ENCODE results near the gene DEPP1.
A peak's percentile ranks its signal among the peaks of the same experiment; 100 is the strongest.

Gene DEPP1

DNA sequence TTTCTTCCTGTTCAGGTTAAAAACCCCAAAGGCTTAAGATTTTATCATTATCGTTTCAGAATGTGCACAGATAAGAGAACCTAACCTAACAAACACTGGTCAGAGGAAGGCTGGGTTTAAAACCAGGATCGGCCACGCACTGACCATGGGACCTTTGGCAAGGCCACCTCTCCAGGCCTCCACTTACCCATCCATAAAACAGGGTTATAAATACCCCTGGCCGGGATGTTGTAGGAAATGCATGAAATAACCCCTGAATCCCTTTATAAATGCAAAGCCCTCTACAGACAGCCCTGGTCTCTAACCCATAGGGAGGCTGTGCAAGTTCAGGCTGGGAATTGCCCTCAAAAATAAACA, 418 bp downstream of the DEPP1 start:
- DNase-seq: no peak

DNA sequence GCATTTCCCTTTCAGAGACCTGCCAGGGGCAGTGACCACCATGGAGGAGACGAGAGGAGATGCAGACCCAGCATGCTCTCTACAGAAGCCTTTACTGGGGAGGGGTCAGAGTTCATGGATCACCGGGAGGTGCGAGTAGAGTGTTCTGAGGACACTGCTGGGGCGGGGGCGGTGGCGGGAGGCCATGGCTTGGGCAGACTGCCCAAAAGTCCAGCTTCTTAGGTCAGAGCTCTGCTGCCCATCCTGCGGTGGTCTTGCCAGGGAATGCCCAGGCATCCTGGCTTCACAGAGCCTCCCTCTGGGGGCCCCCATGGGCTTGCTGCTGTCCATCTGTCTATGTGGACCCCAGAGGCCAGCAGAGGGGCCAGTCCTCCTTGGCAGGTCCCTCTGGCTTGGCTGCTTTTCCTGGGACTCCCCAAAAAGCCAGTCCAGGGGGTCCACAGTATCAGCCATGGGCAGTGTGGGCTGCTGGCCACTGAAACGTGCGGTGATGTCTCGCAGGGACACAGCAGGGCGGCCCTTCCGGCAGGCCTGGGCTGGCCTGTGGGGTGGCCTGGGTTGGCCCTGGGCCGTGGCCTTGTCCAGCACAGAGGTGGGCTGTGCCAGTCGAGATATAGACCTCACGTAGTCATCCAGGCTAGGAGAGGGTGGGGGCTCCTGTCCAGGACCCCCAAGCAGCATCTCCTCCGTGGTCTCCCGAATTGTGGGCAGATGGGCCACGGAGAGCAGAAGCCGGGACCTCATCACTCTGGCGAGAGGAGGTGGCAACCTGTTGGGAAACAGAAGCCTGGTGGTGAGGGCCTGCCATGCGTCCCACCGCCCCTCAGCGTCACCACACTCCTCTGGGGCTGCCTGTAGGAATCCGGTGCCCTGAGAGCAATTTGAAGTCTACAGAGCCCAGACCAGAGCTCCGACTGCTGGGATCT, 1.1 kb downstream of the DEPP1 start:
- DNase-seq: no peak

DNA sequence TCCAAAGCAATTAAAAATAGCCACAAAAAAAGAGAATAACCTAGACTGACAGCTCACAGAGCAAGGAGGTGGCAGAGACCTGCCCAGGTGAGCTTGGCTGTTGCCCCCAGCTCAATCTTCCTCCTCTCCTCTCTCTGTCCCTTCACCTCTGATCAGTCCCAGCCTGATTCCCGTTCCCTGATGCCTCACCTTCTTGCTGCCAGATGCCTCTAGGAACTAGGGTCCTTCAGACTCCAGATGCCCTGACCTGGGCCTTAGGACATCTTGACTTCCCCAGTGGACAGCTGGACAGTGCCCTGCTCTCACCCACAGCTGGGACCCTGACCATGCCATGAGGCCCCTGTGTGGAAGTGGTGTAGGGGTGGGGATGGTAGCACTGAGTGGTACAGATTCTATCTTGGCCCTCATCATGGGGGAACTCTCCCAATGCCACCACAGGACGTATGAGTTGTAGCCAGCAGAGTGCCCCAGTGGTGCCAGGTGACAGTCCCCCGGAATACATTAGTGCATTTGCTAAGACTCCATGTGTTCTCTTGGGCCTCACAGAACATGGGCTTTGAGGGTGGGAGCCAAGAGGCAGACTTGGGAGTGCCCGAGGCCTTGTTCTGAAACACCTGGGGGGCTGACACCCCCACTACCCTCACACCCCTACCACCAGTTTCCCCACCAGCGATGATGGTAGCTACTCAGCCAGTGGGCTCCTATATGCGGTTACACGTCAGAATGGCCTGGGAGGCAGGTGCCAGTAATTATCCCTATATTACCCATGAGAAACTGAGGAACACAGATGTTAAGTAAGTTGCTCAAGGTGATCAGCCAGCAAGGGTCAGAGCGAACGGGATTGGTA, 2.0 kb downstream of the DEPP1 start:
- DNase-seq: no peak

DNA sequence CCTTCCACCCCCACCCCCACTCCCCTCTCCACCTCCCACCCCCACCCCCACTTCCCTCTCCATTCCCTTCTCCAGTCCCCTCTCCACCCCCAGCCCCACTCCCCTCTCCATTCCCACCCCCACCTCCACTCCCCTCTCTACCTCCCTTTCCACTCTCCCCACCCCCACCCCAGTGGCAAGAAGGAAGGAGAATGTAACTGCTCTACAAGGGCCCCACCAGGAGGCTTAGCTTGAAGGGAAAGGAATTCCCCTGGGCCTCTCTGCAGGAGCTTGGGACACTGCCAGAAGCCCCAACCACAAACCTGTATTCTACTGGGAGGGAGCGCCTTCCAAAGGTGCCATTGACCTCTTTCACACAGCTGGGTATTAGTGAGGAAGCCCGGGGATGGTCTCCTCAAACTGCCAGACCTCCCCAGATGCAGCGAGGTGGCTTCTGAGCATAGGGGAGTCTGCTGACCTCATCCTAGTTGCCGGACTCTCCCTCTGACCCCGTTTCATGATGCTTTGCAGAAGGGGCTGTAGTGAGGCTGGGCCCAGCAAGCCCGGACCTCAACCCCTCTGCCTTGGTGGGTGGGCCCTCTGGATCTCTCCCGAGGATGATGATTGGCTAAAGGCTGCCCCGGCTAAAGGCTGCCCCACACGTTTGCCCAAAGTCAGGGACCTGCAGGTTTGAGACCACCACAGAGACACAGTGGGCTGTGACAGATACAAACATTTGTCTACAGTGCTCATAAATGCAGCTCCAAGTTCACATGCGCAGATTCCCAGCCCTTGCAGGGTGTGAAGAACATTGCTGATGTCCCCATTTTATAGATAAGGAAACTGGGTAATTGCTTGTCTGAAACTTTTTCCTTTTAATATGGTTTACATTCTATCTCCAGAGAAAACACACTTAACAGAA, 2.9 kb downstream of the DEPP1 start:
- no peak for DNase-seq

DNA sequence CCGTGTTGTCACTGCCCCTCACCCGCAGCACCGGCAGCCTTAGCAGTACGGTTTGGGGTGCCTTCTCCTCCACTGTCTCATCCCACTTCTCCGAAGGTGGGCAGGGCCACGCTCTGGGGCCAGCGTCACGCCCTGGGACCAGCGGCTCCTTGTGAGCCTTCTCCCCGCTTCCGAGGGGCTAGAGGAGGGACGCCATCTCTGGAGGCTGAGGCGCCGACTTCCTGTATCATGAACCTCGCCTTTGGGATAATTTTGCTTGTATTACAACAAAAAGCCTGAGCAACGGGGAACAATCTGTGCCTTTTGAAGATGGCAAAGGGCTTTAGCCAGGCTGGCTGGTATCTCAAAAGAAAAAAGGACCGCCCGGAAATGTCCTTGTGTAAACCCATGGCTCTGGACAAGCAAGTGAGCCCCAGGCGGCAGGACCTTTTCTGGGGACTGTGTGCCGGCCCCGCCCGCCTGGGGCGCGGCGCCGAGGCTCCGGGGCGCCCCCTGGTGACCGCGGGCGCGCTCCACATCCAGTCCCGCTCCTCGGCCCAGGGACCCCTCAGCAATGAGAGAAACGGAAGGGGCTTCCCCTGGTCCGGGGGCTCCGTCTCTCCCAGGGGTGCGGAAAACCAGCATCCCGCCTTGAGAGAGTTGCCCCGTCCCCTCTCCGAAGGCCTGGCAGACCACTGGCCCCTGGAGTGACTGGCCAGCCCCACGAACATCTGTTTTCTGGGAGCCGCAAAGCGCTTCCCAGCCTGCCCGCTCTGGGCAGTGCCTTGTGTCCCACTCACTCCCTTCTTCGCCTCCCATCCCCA, 3.8 kb downstream of the DEPP1 start:
- peak; percentile 43 for DNase-seq

DNA sequence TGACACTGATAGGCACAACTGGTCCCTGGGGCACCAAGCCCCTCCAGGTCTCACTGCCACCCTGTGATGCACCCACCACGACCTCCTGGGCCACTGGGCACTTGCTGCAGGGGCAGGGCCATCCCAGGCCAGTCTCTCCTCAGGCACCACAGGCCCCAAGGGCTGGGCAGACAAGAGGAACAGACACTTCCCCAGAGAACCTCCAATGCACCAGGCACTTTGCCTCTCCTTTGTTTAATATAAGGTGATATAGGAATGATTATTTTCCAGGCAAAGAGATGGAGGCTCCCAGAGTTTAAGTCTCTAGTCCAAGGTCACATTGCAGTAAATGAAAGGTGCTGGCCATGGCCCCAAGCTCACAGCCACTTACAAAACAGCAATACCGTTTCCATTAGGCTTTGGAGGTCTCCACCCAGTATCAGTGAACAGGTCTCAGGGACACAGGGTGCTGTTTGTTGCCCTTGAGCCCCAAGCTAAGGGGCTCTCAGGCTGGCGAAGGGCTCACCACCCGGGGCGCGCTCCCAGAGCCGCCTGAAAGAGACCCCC, 4.5 kb downstream of the DEPP1 start:
- DNase-seq: no peak

DNA sequence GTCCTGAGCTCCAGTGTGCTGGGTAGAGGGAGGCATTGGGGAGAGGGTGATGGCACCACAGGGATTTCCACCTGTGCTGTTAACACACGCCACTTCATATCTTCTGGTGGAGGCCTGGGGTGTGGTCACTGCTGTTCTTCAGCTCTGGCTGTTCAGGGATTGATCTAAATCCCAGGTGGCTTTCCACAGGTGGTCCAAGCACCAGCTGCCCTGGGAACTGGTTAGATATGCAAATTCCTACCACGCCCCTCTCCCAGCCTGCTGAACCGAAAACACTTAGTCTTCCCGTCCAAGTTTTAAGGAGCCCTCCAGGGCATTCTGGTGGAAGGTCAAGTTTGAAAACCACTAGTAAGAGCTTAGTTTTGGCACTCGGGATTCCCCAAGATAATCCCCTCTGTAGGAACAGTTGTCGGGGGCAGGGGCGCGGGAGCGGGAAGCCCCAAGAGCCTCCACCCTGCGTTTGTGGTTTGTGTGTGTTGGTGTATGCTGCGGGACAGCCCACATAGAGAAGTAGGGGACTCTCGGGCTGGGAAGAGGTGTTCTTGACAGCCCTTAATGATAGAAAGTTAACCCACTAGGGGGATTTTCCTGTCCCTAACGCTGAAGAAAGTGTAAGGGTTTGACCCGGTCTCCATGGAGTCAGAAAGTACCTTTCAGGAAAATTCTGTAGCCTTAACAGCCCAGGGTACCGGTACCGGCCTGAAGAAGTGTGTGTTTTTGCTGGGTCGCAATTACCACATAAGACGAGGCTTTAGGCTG, 5.1 kb downstream of the DEPP1 start:
- DNase-seq: no peak

DNA sequence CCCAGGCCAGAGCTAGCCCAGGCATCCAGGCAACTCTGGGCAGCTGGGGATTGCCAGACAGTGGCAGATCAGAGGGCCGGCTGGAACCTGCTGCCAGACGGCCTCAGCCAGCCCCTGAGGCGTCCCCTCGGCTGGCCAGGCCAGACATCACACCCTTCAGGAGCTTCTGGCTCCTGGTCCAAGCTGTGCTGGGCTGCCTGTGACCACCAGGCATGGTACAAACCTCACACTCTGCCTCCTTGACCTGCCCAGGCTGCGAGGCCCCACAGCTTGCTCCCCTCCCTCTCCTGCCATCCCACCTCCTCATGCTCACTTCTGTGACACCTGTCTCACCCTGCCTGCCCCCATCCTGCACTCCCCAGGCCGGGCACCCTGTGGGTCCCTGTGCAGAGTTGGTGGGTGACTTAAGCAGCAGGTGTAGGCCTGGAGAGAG, 5.7 kb downstream of the DEPP1 start:
- DNase-seq: no peak

DNA sequence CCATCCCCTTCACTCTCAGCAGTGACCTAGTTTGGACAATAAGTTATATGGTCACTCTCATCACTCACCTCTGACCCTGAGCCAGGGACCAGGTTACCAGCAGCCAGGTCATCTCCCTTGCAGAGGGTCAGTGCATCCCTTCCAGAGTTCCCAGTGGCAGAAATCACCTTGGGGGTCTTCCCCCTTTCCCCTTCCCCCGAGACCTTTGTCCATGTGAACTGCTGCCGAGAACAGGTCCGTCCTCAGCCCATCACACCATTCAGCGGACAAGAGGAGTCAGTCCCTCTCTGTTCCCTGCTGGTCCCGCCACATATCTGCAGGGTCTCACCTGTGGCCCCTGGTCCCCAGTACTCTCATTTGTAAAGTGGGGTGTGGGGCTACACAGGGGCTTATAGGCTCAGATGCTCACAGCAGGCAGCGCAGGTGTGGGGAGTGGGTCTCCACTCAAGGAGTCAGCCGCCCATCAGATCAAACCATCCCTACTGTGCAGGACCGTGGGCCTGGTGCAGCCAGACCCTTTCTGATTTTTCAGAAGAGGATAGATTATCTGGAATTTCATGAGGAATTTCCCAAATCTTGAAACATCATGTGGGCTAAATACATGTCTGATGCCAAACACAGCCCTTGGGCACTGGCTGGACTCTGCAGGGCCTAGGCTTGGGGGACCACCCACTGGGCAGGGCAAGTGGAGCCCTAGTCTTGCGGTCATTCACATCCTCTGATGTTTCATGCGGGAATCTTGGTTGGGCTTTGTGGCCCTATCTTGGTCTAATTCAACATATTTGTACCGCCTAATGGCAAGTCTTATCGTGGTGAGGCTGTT, 6.5 kb downstream of the DEPP1 start:
- DNase-seq: no peak

DNA sequence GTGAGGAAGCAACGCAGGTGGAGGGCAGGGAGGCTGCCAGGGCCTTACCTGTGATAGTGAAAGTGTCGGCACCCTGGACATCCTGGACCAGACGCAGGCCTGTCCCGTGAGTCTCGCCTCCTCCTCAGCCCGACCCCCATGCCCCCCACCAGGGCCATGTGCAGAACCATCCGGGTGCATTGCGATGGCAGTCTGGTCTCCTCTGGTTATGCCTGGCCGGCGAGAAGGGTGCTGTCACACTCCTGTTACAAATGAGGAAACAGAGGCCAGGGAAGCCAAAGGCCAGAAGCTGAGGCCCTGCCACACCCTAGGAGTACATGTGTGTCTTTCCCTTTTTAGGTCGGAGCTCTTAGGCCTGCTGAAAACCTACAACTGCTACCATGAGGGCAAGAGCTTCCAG, 7.2 kb downstream of the DEPP1 start:
- no peak for DNase-seq

DNA sequence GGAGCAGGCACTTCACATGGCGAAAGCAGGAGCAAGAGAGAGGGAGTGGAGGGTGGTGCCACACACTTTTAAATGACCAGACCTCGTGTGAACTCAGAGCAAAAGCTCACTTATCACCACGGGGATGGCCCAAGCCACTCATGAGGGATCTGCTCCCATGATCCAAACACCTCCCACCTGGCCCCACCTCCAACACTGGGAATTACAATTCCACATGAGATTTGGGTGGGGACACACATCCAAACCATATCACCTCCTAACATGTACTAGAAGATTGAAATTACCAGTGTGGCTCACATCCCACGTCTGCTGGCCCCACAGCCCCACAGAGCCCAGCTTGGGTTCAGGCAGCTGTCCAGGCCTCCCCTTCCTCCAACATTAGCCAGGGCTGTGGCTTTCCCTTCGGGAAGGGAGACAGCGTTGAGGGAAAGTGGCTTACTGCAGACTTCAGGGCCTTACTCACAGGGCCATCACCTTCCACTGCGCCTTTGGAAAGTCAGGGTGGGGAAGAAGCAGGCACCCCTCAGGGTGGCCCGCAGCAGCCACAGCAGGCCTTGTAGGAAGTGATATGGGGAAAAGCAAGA, 7.7 kb downstream of the DEPP1 start:
- no peak for DNase-seq

DNA sequence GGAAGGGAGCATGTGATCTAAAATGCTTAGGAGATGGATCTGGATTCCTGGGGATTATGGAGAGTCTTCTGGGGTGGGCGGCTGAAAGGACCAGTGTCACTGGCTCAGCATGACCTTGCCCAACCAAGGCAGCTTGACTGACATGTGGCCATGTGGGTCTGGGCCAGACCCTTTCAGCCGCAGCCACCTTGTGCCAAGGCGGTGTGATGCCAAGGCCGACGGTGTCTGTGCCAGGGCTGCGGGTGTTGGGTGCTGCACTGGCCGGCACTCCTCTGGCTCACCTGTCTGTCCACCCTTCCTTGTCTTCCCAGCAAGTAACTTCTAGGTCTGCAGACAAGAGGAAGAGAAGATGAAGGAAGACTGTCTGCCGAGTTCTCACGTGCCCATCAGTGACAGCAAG, 8.8 kb downstream of the DEPP1 start:
- no peak for DNase-seq

DNA sequence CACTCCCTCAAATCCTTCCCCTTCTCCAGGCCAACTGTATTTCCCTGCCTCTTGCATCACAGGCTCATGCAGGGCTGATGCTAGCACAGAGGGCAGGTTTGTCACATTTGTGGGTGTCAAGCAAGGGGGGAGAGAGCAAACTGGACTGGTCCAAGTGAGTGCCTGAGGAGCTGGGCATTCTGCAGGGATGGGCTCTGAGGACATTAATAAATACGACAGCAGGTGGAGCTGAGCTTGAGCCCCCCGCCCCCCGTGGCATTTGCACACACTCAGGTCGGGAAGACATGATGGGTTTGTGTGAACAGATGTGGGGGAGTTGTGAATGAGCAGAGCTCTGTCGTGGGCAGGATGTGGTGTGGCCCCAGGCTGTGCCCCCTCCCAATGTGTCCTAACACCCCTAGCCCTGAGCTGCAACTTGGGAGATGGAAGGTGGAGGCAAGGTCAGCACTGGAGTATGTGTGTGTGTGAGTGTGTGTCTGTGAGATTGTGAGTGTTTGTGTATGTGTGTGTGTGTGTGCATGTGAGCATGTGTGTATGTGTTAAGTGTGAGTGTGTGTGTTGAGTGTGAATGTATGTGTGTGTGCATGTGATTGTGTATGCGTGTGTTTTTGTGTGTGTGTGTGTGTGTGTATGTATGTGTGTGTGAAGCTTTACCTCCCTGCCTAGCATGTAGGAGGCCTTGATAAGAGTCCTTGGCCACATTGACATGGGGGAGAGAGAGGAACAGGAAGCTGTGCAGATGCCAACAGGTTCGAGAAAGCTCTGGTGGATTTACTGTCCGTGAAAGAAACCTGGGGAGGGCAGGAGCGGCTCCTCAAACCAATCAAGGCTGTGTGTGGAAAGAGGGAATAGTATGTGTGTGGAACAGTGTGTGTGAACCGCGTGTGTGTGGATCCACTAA, 9.9 kb downstream of the DEPP1 start:
- DNase-seq: no peak

DNA sequence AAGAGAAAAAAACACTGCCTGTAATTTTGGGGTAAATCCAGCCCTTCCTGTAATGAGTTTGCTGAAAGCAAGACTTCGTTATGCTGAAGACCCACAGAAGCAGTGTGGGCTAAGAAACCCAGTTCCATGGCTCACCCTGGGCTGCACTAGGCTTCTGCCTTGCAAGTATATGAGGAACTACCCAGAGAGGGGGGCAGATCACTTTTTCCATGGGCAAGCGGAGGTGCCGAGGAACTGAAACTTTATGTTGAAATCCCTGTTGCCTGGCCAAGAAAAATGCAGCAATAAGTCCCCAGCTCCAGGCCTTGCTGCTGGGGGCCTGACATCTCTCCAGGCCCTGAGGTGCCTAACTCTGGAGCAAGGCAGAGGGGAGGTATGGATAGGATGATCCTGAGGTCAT, 10.5 kb downstream of the DEPP1 start:
- DNase-seq: no peak

DNA sequence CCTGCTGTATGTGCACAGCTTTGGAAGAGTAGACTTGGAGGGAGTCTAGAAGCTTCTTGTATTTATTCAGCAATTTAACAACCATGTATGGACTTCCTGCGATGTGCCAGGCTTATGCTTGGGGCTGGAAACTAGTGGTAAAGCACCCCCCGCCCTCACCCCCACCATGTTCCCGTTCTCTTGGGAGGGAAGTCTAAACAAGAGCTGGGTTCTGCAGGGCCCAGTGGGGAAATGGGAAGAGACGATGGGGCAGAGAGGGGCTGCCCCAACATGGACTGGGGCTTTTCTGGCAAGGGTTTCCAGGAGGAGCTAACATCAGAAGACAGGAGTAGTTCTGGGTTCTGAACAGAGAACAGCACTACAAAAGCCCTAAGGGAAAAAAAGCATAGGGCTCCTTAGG, 11.0 kb downstream of the DEPP1 start:
- no peak for DNase-seq

DNA sequence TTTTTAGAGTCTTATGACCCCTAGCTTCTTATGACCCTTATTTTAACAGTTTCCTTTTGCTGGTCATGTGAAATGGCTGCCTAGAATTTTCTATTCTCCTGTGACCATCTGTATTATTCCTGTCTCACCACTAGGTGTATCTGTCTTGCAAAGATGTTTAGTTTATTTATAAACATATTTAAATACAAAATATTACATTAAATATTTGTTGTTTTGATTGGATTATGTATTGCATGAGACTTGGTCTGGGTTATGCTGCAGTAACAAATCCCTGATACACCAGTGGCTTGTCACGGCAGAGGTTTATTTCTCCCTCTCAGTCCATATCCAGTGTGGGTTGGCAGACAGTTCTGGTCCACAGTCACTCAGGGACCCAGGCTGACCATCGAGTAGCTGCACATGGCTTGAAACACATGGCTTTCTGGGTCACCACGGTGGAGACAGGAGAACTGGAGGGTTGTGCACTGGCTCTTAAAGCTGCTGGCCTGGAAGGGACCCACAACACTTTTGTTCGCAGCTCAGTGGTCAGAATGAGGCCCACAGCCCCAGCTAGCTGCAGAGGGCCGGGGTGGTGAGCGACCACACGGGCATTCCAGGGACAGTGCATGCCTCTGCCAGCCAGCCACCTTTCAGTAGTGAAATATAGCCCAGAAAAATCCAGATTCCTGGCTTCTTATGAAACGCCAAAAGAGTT, 11.6 kb downstream of the DEPP1 start:
- no peak for DNase-seq

DNA sequence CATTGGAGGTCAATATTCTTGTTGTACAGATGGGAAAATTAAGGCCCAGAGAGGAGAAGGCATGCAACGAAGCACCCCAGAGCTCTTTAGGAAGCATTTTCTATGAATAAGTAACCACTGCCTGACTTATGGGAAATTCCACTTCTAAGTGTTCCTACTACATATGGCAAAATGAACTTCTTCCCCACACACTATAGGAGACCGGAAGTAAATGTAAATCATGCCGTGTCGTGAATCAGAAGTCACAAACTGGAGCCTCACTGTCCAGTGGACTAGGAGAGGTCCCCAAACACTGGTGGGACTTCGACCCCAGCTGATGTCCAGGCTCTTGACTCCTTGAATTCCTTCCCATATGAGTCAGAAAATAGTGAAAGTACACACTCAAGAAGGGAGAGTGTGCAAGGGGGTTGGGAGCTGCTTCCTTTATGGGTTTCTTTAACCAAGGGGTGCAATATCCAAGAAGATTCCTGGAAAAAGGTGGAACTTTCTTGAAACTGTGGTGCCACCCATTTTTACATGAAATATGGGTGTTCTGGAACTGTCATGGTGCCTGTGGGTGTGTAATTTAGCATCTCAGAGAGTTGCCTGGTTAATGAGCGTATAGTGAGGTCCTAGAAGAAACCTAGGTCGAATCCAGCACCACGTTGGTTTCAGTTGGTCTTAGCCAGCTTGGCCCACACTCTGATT, 12.3 kb downstream of the DEPP1 start:
- DNase-seq: no peak
